HG02642 (cell line): ENCODE data around the gene CNKSR3.

Source experiments
- ATAC-seq: cut with Tn5 transposase; IDR thresholded peaks from one replicate; pipeline ENCODE4 v1.9.1; 2021; ENCODE audit warnings: mild to moderate bottlenecking; ENCODE audit not compliant: unreplicated experiment, poor library complexity

Gene CNKSR3

GRCh38 chr6:154460306-154461071 is 50.0 kb downstream of the CNKSR3 start:
- no peak for ATAC-seq

GRCh38 chr6:154459513-154459912 is 51.0 kb downstream of the CNKSR3 start:
- no peak for ATAC-seq

GRCh38 chr6:154458565-154459470 is 51.7 kb downstream of the CNKSR3 start:
- no peak for ATAC-seq

DNA sequence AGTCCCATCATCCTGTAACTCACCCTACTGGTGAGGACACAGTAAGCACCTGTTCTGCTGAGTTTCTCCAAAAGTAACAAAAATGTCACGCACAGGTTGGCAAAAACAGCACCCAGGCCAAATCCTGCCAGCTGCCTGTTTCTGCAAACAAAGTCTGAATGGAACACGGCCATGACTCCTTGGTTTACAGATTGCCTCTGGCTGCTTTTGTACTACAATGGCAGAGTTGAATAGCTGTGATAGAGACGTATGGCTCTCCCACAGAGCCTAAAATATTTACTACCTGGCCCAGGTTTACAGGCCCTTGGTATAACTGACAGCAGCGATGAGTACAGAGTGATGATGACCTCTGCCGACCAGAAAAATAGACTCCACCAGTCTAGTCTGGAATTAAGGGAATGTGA is 52.6 kb downstream of the CNKSR3 start:
- ATAC-seq = no peak

GRCh38 chr6:154457046-154457713 is 53.3 kb downstream of the CNKSR3 start:
- no peak for ATAC-seq

DNA sequence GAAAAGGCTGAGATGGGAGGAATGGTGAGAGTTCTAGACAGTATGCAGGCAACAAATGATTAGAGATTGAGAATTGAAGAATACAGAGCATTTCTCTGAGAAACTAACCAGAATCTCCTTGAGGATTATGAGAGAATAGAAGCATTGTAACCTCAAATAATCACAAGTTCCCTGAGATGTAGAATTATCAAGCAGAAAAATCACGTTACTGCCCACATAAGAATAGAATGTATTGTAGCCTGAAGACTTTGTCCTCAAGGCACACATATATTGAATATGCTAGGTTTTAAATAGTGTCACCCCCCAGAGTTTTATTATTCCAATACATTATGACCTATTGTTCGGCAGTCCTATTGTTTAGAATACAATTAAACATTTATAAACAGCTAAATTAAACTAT is 57.2 kb downstream of the CNKSR3 start:
- ATAC-seq = no peak

GRCh38 chr6:154450498-154450897 is 60.0 kb downstream of the CNKSR3 start:
- ATAC-seq = no peak

DNA sequence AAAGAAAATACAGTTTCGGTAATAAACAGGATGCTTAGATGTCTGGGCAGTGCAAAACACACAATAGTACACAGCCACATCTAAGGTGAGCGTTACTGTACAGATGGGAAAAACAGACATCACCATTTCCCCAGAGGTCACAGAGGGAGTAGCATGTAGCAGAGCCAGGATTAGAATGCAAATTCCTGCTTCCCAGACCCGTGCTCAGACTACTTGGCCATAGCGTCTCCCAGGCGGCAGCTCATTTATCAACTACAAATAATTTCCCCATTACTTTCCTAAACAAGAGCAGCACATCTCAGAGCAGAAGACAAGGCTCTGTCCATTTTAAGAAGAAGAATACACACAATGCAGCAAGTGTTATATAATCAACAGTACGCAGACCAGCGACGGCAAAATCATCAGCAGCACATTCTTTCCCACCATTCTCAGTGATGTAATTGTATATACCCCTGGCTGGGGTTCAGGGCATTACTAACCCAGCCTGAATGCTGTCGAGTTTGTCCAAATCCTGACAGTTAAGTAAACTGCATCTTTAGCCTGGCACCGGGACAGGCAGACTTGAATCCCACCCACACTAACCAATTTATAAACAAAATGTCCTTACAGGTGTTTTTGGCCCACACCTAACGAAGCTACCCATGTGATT is 61.9 kb downstream of the CNKSR3 start:
- ATAC-seq = no peak

DNA sequence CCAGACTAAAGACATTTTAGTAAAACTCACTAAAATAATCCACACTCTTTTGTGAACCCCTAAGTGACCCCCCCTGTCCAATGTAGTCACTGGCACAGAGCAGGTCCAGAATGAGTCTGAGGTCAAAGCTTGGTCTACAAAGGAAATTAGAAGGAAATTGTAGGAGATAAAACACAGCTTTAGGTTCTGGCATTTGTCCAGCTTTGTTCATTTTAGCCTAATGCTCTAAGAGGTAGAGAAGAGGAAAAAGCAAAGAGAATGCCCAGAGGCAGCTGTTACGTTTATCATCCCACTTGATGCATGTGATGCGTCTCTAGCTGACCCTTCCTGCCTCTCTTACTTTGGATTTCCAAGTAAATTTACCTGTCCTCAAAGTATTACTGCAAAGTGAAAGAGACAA is 62.5 kb downstream of the CNKSR3 start:
- ATAC-seq = no peak

DNA sequence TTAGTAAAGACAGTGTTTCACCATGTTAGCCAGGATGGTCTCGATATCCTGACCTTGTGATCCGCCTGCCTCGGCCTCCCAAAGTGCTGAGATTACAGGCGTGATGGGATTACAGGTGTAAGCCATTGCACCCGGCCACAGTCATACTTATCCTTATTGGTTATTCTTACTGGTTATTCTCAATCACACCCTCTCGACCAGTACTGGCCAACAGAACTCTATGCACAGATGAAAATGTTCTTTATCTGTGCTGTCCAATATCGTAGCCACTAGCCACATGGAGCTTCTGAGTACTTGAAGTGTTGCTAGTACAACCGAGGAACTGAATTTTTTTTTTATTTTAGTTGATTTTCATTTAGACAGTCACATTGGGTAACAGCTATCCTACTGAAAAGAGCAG is 63.5 kb downstream of the CNKSR3 start:
- ATAC-seq = no peak

GRCh38 chr6:154445417-154445816 is 65.1 kb downstream of the CNKSR3 start:
- no peak for ATAC-seq

DNA sequence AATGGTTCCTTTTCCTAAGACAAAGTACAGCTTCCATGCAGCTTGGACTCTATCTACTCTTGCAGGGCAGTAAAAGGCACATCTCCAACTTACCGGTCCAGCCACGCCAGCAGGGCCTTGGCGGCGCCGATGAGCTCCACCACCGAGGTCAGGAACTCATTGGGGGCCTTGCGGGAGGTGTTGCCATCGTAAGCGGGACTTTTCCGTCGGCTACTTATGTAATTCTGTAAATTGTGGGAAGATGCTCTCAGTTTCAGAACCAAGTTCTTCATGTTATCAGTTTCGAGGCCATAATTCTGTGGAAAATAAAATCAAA is 68.5 kb downstream of the CNKSR3 start:
- peak; percentile 45 for ATAC-seq

DNA sequence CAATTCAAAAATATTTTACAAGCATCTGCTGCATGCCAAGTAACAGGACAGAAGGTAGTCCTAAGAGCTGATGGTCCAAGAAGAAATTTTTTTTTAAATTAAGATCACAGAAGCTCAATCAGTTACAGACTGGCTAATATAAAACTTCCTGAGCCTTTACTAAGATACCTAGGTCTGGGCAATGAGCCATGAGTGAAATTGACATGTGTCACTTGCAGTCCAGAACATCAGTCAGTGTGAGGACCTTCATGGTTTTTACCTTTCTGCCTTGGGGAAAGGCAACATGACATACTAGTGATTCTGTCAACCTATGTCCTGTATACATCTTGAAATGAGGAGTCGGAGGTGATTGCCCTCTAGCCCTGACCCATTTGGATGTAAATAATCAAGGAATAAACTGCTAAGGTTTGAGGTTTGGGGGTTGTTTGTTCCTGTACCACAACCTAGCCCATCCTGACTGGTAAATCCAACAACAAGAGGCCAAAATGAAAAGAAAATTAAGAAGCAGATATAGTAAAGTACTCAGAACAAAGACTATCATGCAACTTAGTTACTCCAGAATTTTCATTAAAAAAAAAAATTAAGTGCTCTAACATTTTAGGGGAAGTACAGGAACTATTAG is 70.0 kb downstream of the CNKSR3 start:
- no peak for ATAC-seq

DNA sequence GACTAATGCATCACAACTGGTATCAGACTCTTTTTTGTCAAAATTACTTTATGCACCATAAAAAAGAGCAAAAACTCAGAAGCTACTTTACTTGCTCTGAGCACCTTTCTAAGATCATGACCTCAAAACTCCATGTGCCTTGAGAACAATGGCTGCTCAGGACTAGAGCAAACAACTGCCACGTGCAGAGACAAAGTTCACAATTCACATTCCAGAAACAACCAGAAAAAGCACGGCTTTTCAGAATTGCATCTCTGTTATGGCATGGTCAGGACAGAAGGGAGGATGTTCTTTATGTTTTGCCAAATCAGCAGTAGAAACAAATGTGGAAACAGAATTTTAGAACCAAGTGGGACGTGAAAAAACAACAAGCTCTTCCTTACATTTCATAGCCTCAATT is 70.5 kb downstream of the CNKSR3 start:
- ATAC-seq = no peak

- no peak for ATAC-seq
Measured at GRCh38 chr6:154438882-154439415, 71.5 kb downstream of the CNKSR3 start.

DNA sequence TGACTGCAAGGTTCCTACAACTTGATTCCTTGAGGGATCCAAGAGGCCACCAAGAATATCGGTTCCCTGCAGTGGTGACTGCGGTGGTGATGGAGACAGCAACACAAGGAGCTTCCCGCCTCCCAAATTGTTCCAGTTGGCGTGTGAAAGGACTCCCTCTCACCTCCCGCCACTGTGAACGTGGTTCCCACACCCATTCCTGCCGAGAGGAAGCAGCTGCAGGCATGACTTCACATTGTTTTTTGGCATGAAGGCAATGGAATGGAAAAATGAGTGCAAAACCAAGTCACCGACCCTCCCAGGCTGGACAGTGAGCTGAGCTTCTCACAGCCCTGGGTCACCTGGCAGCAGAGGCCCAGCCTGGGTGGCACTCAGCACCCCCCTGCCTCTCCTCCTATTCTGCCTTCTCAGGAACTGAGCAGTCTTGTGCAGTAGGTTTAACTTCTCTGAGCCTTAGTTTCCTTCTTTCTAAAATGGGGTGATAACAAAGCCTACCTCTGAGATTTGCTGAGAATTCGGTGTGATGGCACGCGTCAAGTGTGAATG is 75.0 kb downstream of the CNKSR3 start:
- ATAC-seq = no peak

DNA sequence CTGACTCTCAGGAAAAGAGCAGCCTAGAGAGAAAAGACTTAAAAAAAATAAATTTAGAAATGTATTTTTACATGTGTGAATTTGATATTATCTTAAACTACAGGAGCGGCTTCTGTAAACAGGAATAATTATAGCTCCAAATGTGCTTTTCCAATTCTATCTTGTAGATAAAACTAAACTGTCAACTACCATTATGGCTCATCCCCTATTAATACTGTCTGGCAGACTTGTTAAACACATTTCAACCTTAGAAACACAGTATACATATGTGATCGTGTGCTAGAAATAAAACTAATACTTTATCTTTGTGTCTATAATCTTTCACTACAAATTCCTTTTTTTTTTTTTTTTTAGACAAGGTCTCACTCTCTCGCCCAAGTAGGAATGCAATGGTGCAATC is 75.8 kb downstream of the CNKSR3 start:
- ATAC-seq = no peak

DNA sequence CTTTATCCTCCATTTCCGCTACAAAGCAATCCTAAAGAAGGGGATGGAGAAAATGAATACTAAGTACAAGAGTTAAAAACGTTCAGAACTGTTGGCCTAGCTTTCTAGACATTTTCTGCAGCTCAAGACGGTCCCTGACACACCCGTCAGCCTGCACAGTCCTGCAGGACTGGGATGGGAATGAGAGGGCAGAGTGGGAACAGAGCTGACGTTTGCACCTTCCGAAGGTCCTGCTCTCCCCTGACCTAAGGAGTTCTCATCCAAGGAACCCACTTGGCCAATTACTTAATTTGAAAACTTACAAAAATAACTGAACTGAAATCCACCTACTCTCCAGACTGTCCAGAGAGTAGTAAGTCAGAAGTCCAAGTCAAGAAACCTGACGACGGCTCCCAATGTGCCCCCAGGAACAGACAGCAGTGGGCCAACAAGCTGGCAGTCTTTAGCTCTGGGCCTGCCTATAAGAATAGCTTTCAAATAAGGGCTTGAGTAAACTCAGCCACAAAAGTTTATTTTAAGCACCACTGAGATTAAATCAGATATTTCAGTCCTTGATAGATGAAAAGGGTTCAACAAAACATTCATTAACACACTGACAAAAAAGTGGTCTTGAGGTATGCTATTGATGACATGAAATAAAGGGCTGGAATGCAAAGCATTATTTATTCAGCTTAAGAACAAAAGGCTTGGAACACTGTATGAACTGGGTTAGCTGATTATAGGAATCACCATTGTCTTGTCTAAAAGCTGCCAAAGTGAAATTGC is 76.8 kb downstream of the CNKSR3 start:
- no peak for ATAC-seq
